Measurements from ENCODE around the gene FPR1. TPM values are rescaled to one million over a fixed set of nuclear protein-coding genes. Genes with fewer than 3 reads are reported as not detected.

The FPR1 gene
- total RNA-seq, 3 donors from 2014 or later: 3.6 to 14.5 TPM; not detected in 1

DNA sequence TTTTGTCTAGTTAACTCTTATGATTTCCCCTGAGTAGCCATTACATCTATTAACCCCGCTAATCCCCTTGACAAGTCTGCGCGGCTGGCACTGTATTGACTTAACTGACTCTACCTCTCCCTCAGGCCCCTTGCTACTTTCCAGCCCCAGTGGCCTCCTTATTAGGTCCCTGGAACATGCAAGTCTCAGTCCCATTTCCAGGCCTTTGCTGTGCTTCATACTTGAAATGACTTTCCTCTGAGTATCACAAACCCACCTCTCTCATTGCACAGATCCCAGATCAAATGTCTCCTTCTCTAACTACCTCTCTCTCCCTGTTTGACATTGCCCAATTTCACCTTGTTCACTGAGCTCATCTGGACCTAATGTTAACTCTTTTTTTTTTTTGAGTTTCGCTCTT, 45.4 kb downstream of the FPR1 start:
- ATAC-seq (no peak), DNase-seq (no peak)
- intact Hi-C loops (cut with DNase I, micrococcal nuclease): no loop called here
- Histone ChIP-seq H3K36me3 (ENCODE audit: low read depth) (no peaks in the 10 kb centered on the region), H3K4me1 (ENCODE audit: low read depth) (peaks cover 17% of the 10 kb centered on the region), H3K4me3 (no peak overlapping the region), H3K9me3 (no peaks in the 10 kb centered on the region)
- TF ChIP-seq, protein P1, sequence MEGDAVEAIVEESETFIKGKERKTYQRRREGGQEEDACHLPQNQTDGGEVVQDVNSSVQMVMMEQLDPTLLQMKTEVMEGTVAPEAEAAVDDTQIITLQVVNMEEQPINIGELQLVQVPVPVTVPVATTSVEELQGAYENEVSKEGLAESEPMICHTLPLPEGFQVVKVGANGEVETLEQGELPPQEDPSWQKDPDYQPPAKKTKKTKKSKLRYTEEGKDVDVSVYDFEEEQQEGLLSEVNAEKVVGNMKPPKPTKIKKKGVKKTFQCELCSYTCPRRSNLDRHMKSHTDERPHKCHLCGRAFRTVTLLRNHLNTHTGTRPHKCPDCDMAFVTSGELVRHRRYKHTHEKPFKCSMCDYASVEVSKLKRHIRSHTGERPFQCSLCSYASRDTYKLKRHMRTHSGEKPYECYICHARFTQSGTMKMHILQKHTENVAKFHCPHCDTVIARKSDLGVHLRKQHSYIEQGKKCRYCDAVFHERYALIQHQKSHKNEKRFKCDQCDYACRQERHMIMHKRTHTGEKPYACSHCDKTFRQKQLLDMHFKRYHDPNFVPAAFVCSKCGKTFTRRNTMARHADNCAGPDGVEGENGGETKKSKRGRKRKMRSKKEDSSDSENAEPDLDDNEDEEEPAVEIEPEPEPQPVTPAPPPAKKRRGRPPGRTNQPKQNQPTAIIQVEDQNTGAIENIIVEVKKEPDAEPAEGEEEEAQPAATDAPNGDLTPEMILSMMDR (IDR thresholded peaks at IDR 0.05): no peak

DNA sequence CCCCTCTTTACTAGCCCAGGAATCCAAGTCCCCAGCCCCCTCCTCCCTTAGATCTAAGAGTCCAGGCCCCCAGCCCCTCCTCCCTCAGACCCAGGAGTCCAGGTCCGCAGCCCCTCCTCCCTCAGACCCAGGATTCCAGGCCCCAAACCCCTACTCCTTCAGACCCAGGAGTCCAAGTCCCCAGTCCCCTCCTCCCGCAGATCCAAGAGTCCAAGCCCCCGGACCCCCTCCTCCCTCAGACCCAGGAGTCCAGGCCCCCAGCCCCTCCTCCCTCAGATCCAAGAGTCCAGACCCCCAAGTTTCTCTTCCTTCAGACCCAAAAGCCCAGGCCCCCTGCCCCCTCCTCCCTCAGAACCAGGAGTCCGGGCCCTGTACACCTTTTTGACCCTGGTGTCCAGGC, 47.1 kb downstream of the FPR1 start:
- Histone ChIP-seq H3K4me3 (peak overlapping the region; percentile 54), H3K36me3 (ENCODE audit: low read depth) (no peaks in the 10 kb centered on the region), H3K4me1 (ENCODE audit: low read depth) (peaks cover 17% of the 10 kb centered on the region), H3K9me3 (no peaks in the 10 kb centered on the region)
- TF ChIP-seq, protein P1 (IDR thresholded peaks at IDR 0.05): no peak
- intact Hi-C loops (cut with DNase I, micrococcal nuclease): no loop called here
- ATAC-seq (no peak), DNase-seq (peak in 1 of 3 donors; percentile 38)

DNA sequence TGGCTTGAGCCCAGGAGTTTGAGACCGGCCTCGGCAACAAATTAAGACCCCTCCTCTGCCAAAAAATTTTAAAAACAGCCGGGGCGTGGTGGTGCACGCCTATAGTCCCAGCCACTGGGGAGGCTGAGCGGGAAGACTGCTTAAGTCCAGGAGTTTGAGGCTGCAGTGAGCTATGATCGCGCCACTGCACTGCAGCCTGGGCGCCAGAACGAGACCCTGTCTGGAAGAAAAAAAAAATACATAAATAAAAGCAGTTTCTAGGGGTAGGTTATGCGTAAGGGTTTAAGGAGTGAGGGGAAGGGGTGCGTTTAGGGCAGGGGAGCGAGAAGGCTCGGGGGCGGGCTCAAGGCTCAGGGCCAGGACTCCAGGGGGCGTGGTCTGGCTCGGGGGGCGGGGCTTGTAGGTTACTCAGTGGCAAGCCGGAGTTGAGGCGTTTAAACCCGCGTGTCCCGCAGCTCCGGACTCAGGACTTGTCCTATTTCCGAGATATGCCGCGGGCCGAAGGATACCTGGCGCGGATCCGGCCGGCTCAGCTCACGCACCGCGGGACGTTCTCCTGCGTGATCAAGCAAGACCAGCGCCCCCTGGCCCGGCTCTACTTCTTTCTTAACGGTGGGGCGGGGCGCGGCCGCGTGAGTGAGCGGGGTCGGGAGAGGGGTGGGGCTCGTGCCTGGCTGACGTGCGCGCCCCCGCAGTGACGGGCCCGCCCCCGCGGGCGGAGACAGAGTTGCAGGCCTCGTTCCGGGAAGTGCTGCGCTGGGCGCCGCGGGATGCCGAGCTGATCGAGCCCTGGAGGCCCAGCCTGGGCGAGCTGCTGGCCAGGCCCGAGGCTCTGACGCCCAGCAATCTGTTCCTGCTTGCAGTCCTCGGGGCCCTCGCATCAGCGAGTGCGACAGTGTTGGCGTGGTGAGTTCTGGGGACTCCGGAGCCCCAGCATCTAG, 47.8 kb downstream of the FPR1 start:
- DNase-seq: peak; percentile 97 to 99 (median 98)
- peak overlapping the region; percentile 54 for H3K4me3 ChIP-seq
- H3K36me3 ChIP-seq (ENCODE audit: low read depth): no peaks in the 10 kb centered on the region
- peak; percentile 97 for ATAC-seq
- H3K4me1 ChIP-seq (ENCODE audit: low read depth): peaks cover 17% of the 10 kb centered on the region
- intact Hi-C loops (cut with DNase I, micrococcal nuclease): no loop called here
- H3K9me3 ChIP-seq: no peaks in the 10 kb centered on the region
- TF ChIP-seq, protein P1 (IDR thresholded peaks at IDR 0.05): peak; percentile 24

DNA sequence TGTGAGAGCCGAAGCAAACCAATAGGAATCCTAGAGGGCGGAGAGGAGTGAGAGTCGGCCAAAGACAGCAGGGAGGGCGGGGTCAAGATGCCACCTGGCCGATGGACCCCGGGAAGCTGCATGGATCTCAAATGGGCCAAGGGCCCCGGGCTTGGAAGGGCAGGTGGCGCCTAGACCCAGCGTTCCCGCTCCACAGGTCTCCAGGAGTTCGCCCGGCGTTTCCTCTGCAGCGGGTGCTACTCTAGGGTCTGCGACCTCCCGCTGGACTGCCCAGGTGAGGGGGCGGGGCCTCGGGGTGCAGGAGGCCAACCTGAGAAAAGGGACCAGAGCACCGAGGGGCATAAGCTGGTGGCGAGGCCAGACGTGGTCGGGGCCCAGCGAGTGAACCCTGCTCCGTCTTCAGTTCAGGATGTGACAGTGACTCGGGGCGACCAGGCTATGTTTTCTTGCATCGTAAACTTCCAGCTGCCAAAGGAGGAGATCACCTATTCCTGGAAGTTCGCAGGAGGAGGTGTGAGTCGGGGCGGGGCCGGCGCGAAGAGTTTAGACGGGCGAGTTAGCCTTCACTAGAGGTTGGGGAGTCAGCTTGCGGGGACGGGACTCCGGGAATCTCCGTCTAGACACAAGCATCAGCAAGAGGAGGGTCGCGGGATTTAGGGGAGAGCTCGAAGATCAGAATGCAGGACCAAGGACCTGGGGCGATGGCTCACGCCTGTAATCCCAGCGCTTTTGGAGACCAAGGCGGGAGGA, 48.7 kb downstream of the FPR1 start:
- DNase-seq: peak; percentile 49 to 77 (median 69)
- Histone ChIP-seq H3K4me1 (ENCODE audit: low read depth) (peaks cover 17% of the 10 kb centered on the region), H3K4me3 (no peak overlapping the region), H3K9me3 (no peaks in the 10 kb centered on the region), H3K36me3 (ENCODE audit: low read depth) (no peaks in the 10 kb centered on the region)
- peak; percentile 25 for ATAC-seq
- intact Hi-C loops (cut with DNase I, micrococcal nuclease): no loop called here
- TF ChIP-seq, protein P1 (IDR thresholded peaks at IDR 0.05): no peak

DNA sequence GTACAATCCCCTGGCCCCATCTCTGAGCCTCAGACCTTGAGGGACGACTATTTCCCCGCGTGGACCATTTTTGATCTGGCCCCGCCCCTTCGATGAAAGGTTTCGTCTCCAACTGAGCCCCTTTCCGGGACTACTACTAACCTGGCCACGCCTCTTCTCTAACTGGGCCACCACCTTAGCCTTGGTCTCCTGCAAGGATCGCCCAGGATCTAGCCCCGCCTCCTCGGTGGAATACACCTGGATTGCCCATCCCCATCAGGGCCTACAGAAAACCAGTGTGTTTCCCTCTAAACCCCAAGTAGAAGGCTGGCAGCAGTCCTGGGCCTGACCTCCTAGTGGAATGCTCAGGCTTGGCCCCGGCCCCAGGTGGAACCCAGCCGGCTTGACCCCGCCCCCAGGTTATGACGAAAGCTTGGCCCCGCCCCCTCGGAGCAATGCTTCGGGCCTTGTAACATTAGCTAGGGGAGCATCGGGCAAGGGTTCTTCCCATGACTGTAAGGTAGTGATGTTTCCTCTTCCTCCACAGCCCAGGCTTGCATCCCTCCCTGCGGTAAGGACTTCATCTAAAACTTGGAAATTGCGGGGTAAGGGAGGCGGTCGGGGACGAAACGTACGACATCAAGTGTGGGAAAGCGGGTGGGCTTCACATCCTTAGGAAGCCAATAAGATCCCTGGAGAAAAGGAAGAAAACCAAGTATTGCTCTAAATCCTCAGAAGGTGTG, 49.4 kb downstream of the FPR1 start:
- intact Hi-C loops (cut with DNase I, micrococcal nuclease): no loop called here
- Histone ChIP-seq H3K36me3 (ENCODE audit: low read depth) (no peaks in the 10 kb centered on the region), H3K4me1 (ENCODE audit: low read depth) (peaks cover 17% of the 10 kb centered on the region), H3K9me3 (no peaks in the 10 kb centered on the region), H3K4me3 (no peak overlapping the region)
- DNase-seq (peak; percentile 62 to 81 (median 78)), ATAC-seq (peak; percentile 40)
- TF ChIP-seq, protein P1 (IDR thresholded peaks at IDR 0.05): no peak
